HepG2 (cell line): ENCODE results near the gene HHIPL1. TPM values are rescaled to one million over a fixed set of nuclear protein-coding genes. Genes with fewer than 3 reads are reported as not detected.

Experiments used
- FOXJ3 ChIP-seq: sonication (generic); formaldehyde crosslinking; IDR thresholded peaks from 2 replicates; pipeline ENCODE4 v1.4.0; 2020; ENCODE audit warnings: missing genetic modification reagents, mild to moderate bottlenecking, borderline replicate concordance
- HMG20B ChIP-seq: conservative IDR thresholded peaks from 2 replicates; pipeline ENCODE4 v1.6.1; 2016; ENCODE audit warnings: missing genetic modification reagents, missing compliant biosample characterization
- HNF4A ChIP-seq: sonication (generic); formaldehyde crosslinking; IDR thresholded peaks from 2 replicates; pipeline ENCODE4 v1.4.0; 2020; ENCODE audit warnings: missing genetic modification reagents
- HNRNPH1 ChIP-seq: fragments of 200-400 bp; formaldehyde crosslinking; optimal IDR thresholded peaks from 2 replicates; pipeline ENCODE3; 2017; ENCODE audit warnings: mild to moderate bottlenecking, low read depth, low read length
- JUNB ChIP-seq: sonication (generic); formaldehyde crosslinking; IDR thresholded peaks from 2 replicates; pipeline ENCODE4 v1.8.0; 2022; ENCODE audit warnings: missing genetic modification reagents, mild to moderate bottlenecking, borderline replicate concordance
- MEF2D ChIP-seq: sonication (generic); formaldehyde crosslinking; IDR thresholded peaks from 2 replicates; pipeline ENCODE4 v1.5.1; 2020; ENCODE audit warnings: mild to moderate bottlenecking, missing genetic modification reagents
- NR2F6 ChIP-seq, 2 experiments: IDR thresholded peaks; 2 replicates each; pipeline ENCODE4 v1.6.1; 2016; ENCODE audit warnings: antibody characterized with exemption in 1 of 2, mild to moderate bottlenecking in 1 of 2
- POGZ ChIP-seq: sonication (generic); formaldehyde crosslinking; IDR thresholded peaks from 2 replicates; pipeline ENCODE4 v1.4.0; 2020; ENCODE audit warnings: mild to moderate bottlenecking, missing genetic modification reagents
- PPARG ChIP-seq: conservative IDR thresholded peaks from 2 replicates; pipeline ENCODE4 v1.6.1; 2016; ENCODE audit warnings: missing biosample characterization, missing genetic modification reagents
- RBM39 ChIP-seq: fragments of 200-400 bp; formaldehyde crosslinking; IDR thresholded peaks from one replicate; pipeline ENCODE4 v1.6.1; 2018; ENCODE audit warnings: antibody characterized with exemption, mild to moderate bottlenecking, low read depth, low read length; ENCODE audit not compliant: poor library complexity, severe bottlenecking
- RFX3 ChIP-seq: IDR thresholded peaks from 2 replicates; pipeline ENCODE4 v1.6.1; 2016; ENCODE audit warnings: missing biosample characterization, missing genetic modification reagents
- SSRP1 ChIP-seq: IDR thresholded peaks from 2 replicates; pipeline ENCODE4 v1.6.1; 2016; ENCODE audit warnings: control low read depth
- ZBTB8A ChIP-seq: sonication (generic); formaldehyde crosslinking; IDR thresholded peaks from 2 replicates; pipeline ENCODE4 v1.4.0; 2020; ENCODE audit warnings: mild to moderate bottlenecking, low read depth, missing genetic modification reagents, borderline replicate concordance
- ZNF160 ChIP-seq: sonication (generic); formaldehyde crosslinking; IDR thresholded peaks from 2 replicates; pipeline ENCODE4 v1.8.0; 2022; ENCODE audit warnings: mild to moderate bottlenecking, inconsistent platforms, missing genetic modification reagents
- ZNF282 ChIP-seq: fragments of 450-650 bp; IDR thresholded peaks from 2 replicates; pipeline ENCODE4 v1.6.1; 2018; ENCODE audit not compliant: partially characterized antibody
- ZNF335 ChIP-seq: sonication (generic); formaldehyde crosslinking; IDR thresholded peaks from 2 replicates; pipeline ENCODE4 v1.4.0; 2020; ENCODE audit warnings: missing genetic modification reagents
- ZNF337 ChIP-seq: sonication (generic); formaldehyde crosslinking; IDR thresholded peaks from 2 replicates; pipeline ENCODE4 v1.5.1; 2020; ENCODE audit warnings: missing genetic modification reagents, low read depth, mild to moderate bottlenecking, borderline replicate concordance
- ZNF496 ChIP-seq: sonication (generic); formaldehyde crosslinking; IDR thresholded peaks from 2 replicates; pipeline ENCODE4 v1.8.1; 2023; ENCODE audit warnings: mild to moderate bottlenecking, moderate library complexity, missing genetic modification reagents; ENCODE audit not compliant: insufficient replicate concordance
- ZNF605 ChIP-seq: sonication (generic); formaldehyde crosslinking; IDR thresholded peaks from 2 replicates; pipeline ENCODE4 v1.8.0; 2022; ENCODE audit warnings: mild to moderate bottlenecking, missing genetic modification reagents
- ZNF781 ChIP-seq: sonication (generic); formaldehyde crosslinking; IDR thresholded peaks from 2 replicates; pipeline ENCODE4 v1.5.1; 2020; ENCODE audit warnings: borderline replicate concordance, mild to moderate bottlenecking, missing genetic modification reagents; ENCODE audit errors: not compliant biosample characterization
- polyA plus RNA-seq, 8 experiments: library from polyadenylated mRNA; depleted of rRNA in 3 of 8; stranded (reverse) in 7 of 8; unstranded in 1 of 8; fragments of >200 nt; fragmentation: Illumina TruSeq in 4 of 8; extraction: Trizol in 4 of 8; gene quantifications; 2 replicates each; pipeline versions ENCODE4 v1.2.1 to v1.2.3, GENCODE V29; 2011 to 2016; ENCODE audit warnings: low read depth in 4 of 8, missing spikeins in 1 of 8, mixed read lengths in 1 of 8; ENCODE audit not compliant: insufficient read depth in 1 of 8
- total RNA-seq, 5 experiments: library from RNA; depleted of rRNA; stranded (reverse); fragments of >200 nt; fragmentation: Illumina TruSeq; extraction: Trizol; gene quantifications; 2 replicates each; pipeline ENCODE4 v1.2.3, GENCODE V29; 2016; ENCODE audit warnings: low read depth in 1 of 5
- TF ChIP-seq, protein P1 (sequence below): sonication (generic); formaldehyde crosslinking; IDR thresholded peaks from 2 replicates; pipeline ENCODE4 v1.5.0; 2020; ENCODE audit warnings: missing genetic modification reagents
- TF ChIP-seq, protein P2 (sequence below): sonication (generic); formaldehyde crosslinking; IDR thresholded peaks from 2 replicates; pipeline ENCODE4 v1.4.0; 2020; ENCODE audit warnings: missing genetic modification reagents
- TF ChIP-seq, protein P3 (sequence below): fragments of 450-650 bp; IDR thresholded peaks from 2 replicates; pipeline ENCODE4 v1.6.1; 2017; ENCODE audit warnings: mild to moderate bottlenecking
- TF ChIP-seq, protein P4 (sequence below): sonication (generic); formaldehyde crosslinking; IDR thresholded peaks from 2 replicates; pipeline ENCODE4 v1.8.1; 2023; ENCODE audit warnings: missing genetic modification reagents, mild to moderate bottlenecking, borderline replicate concordance
- TF ChIP-seq, protein P5 (sequence below): sonication (generic); formaldehyde crosslinking; IDR thresholded peaks from 2 replicates; pipeline ENCODE4 v1.8.1; 2023; ENCODE audit warnings: missing genetic modification reagents, inconsistent platforms, borderline replicate concordance

The HHIPL1 gene
- total and polyA plus RNA-seq, 2 of the 13 experiments (the other 11 are each of a cell fraction or from before 2014, with no cell fraction given), result not detected

DNA sequence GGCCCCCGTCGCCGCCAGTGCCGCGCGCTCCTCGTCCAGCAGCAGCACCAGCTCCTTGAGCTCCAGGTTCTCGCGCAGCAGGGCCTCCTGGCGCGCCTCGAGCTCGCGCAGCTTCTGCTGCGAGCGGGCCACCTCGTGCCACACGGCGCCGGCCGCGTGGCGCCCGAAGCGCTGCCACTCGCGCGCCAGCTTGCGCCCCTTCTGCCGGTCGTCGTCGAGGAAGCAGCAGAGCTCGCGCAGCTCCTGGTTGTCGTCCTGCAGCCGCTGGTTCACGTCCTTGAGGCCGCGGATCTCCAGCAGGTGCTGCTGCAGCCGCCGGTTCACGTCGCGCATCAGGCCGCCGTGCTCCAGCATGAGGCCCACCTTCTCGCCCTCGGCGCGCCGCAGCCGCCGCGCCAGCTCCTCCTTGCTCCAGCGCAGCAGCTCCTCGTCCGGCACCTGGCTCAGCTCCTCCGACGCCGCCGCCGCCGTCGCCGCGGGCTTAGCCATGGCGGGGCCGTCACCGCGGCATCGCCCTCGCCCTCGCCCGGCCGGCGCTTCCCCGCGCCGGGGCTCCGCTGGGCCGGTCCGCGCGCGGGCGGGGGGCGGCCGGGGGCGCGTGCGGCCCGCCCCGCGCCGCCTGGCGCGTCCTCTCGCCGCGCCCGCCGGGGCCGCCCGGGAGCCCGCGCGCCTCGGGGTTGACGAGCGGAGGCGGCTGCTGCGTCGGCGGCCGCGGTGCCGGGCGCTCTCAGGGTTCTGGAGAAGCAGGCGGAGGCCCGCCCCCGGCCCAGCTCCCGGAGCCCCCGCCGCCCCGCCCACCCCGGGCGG is 41.3 kb upstream of the HHIPL1 start, which contains the start of gene CCDC85C (continued):
- TF ChIP-seq PPARG (CRISPR knock-in tag) (no peak), ZNF282 (no peak), NR2F6 (IDR thresholded peaks at IDR 0.05) (no peak), NR2F6 (CRISPR knock-in tag; IDR thresholded peaks at IDR 0.05) (no peak), JUNB (peak; percentile 83), SSRP1 (CRISPR knock-in tag) (no peak), ZNF496 (CRISPR knock-in tag) (peak; percentile 71), ZNF160 (CRISPR knock-in tag) (peak; percentile 94), RBM39 (peak; percentile 2), ZNF335 (CRISPR knock-in tag) (no peak), HMG20B (CRISPR knock-in tag) (0 out of 2 replicates have a peak, but pooled peaks have one; percentile 49), MEF2D (CRISPR knock-in tag) (no peak), ZNF781 (CRISPR knock-in tag) (no peak), POGZ (CRISPR knock-in tag) (no peak), ZNF337 (CRISPR knock-in tag) (peak; percentile 81; the same call in 1 of the 2 replicates), ZNF605 (CRISPR knock-in tag) (no peak), ZBTB8A (CRISPR knock-in tag) (no peak), RFX3 (no peak), HNRNPH1 (no peak), HNF4A (CRISPR knock-in tag) (no peak), FOXJ3 (no peak)
- TF ChIP-seq, protein P1, sequence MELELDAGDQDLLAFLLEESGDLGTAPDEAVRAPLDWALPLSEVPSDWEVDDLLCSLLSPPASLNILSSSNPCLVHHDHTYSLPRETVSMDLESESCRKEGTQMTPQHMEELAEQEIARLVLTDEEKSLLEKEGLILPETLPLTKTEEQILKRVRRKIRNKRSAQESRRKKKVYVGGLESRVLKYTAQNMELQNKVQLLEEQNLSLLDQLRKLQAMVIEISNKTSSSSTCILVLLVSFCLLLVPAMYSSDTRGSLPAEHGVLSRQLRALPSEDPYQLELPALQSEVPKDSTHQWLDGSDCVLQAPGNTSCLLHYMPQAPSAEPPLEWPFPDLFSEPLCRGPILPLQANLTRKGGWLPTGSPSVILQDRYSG, result peak; percentile 99
- TF ChIP-seq, protein P2, sequence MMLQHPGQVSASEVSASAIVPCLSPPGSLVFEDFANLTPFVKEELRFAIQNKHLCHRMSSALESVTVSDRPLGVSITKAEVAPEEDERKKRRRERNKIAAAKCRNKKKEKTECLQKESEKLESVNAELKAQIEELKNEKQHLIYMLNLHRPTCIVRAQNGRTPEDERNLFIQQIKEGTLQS, result peak; percentile 79; the same call in 1 of the 2 replicates
- TF ChIP-seq, protein P3, sequence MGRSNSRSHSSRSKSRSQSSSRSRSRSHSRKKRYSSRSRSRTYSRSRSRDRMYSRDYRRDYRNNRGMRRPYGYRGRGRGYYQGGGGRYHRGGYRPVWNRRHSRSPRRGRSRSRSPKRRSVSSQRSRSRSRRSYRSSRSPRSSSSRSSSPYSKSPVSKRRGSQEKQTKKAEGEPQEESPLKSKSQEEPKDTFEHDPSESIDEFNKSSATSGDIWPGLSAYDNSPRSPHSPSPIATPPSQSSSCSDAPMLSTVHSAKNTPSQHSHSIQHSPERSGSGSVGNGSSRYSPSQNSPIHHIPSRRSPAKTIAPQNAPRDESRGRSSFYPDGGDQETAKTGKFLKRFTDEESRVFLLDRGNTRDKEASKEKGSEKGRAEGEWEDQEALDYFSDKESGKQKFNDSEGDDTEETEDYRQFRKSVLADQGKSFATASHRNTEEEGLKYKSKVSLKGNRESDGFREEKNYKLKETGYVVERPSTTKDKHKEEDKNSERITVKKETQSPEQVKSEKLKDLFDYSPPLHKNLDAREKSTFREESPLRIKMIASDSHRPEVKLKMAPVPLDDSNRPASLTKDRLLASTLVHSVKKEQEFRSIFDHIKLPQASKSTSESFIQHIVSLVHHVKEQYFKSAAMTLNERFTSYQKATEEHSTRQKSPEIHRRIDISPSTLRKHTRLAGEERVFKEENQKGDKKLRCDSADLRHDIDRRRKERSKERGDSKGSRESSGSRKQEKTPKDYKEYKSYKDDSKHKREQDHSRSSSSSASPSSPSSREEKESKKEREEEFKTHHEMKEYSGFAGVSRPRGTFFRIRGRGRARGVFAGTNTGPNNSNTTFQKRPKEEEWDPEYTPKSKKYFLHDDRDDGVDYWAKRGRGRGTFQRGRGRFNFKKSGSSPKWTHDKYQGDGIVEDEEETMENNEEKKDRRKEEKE, result no peak
- TF ChIP-seq, protein P4, sequence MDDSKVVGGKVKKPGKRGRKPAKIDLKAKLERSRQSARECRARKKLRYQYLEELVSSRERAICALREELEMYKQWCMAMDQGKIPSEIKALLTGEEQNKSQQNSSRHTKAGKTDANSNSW (CRISPR knock-in tag), result peak; percentile 98; the same call in 1 of the 2 replicates
- TF ChIP-seq, protein P5, sequence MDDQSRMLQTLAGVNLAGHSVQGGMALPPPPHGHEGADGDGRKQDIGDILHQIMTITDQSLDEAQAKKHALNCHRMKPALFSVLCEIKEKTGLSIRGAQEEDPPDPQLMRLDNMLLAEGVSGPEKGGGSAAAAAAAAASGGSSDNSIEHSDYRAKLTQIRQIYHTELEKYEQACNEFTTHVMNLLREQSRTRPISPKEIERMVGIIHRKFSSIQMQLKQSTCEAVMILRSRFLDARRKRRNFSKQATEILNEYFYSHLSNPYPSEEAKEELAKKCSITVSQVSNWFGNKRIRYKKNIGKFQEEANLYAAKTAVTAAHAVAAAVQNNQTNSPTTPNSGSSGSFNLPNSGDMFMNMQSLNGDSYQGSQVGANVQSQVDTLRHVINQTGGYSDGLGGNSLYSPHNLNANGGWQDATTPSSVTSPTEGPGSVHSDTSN (CRISPR knock-in tag), result peak; percentile 96
